Endothelial cell of umbilical vein (primary cell): ENCODE measurements around the gene SPIRE1. TPM values are rescaled to one million over a fixed set of nuclear protein-coding genes. Genes with fewer than 3 reads are reported as not detected.

Source experiments
- BruUV-seq: library from RNA; stranded (reverse); fragments of 400-500 nt; replicated peaks from 2 replicates; lab custom pipeline; 2021; lab: Mats Ljungman, UMichigan
- CTCF ChIA-PET: fragments of 300-600, 350-600 bp; sonication (Branson Sonifier 250); formaldehyde crosslinking; loops from one replicate; lab custom pipeline; 2021; ENCODE audit warnings: antibody characterized with exemption, inconsistent platforms; lab: Charles Lee
- POLR2A ChIA-PET: fragments of 300-600, 350-600 bp; sonication (Branson Sonifier 250); formaldehyde crosslinking; loops from one replicate; lab custom pipeline; 2021; ENCODE audit warnings: antibody characterized with exemption, inconsistent platforms; lab: Charles Lee
- DNase-seq: peaks from one replicate; pipeline ENCODE4 v3.0.0-alpha.2; 2011; ENCODE audit warnings: low read depth, low spot score
- FAIRE-seq: peaks from 2 replicates; lab custom pipeline; 2011; peaks lifted over from hg19 to GRCh38; lab: Jason Lieb, UNC
- H2AFZ ChIP-seq: 2 replicates; pipeline ENCODE4 v1.6.0; 2012; ENCODE audit warnings: low read depth, low read length, control low read depth, inconsistent platforms
- H3K27ac ChIP-seq: 2 replicates; pipeline ENCODE4 v1.5.1; 2011; ENCODE audit warnings: low read depth, mild to moderate bottlenecking, control low read depth, low read length, moderate library complexity; ENCODE audit not compliant: insufficient read depth
- H3K27me3 ChIP-seq, 2 experiments: 2 replicates each; pipeline versions ENCODE4 v1.6.0 to v1.6.1; 2011; ENCODE audit warnings: low read length in 2 of 2, mixed read lengths in 1 of 2; ENCODE audit not compliant: control insufficient read depth in 2 of 2, insufficient read depth in 2 of 2
- H3K36me3 ChIP-seq, 2 experiments: 2 replicates in 1 of 2; 3 replicates in 1 of 2; pipeline ENCODE4 v1.5.1; 2011; ENCODE audit warnings: low read length in 2 of 2, mild to moderate bottlenecking in 1 of 2, moderate library complexity in 1 of 2; ENCODE audit not compliant: control insufficient read depth in 2 of 2, insufficient read depth in 2 of 2; ENCODE audit errors: extremely low read depth in 1 of 2
- H3K4me1 ChIP-seq: 3 replicates; pipeline ENCODE4 v1.5.1; 2011; ENCODE audit warnings: mild to moderate bottlenecking, low read length; ENCODE audit not compliant: control insufficient read depth, insufficient read depth; ENCODE audit errors: extremely low read depth
- H3K4me2 ChIP-seq: 2 replicates; pipeline ENCODE4 v1.6.1; 2011; ENCODE audit warnings: low read length, control low read depth, mixed read lengths; ENCODE audit not compliant: insufficient read depth
- H3K4me3 ChIP-seq, 3 experiments: fragments of 200-600 bp in 1 of 3; sonication (generic), shearing (Covaris generic) in 1 of 3; replicated peaks in 1 of 3; 2 replicates each; pipeline ENCODE4 v1.5.1; 2011 to 2016; ENCODE audit warnings: control low read depth in 3 of 3, low read length in 3 of 3, mild to moderate bottlenecking in 2 of 3, inconsistent platforms in 1 of 3, low read depth in 1 of 3, moderate library complexity in 1 of 3; ENCODE audit not compliant: insufficient read depth in 1 of 3
- H3K79me2 ChIP-seq: 2 replicates; pipeline ENCODE4 v1.6.0; 2012; ENCODE audit warnings: low read length, inconsistent platforms; ENCODE audit not compliant: control insufficient read depth, insufficient read depth
- H3K9ac ChIP-seq: replicated peaks from 2 replicates; pipeline ENCODE3; 2011; ENCODE audit warnings: low read length, control low read depth; ENCODE audit not compliant: insufficient read depth; ENCODE audit errors: extremely low read depth
- H3K9me1 ChIP-seq: replicated peaks from 3 replicates; pipeline ENCODE4 v1.6.0; 2011; ENCODE audit warnings: mild to moderate bottlenecking, low read length; ENCODE audit not compliant: control insufficient read depth, insufficient read depth; ENCODE audit errors: extremely low read depth
- H3K9me3 ChIP-seq: replicated peaks from 2 replicates; pipeline ENCODE4 v1.5.1; 2012; ENCODE audit warnings: low read length, inconsistent platforms; ENCODE audit not compliant: control insufficient read depth, insufficient read depth
- H4K20me1 ChIP-seq: replicated peaks from 2 replicates; pipeline ENCODE3; 2011; ENCODE audit warnings: mild to moderate bottlenecking, low read length; ENCODE audit not compliant: control insufficient read depth, insufficient read depth; ENCODE audit errors: extremely low read depth
- EZH2 ChIP-seq: IDR thresholded peaks from 2 replicates; pipeline ENCODE4 v1.6.1; 2012; ENCODE audit warnings: borderline replicate concordance, low read depth, mild to moderate bottlenecking, moderate library complexity, low read length, inconsistent platforms; ENCODE audit not compliant: severe bottlenecking
- FOS ChIP-seq: IDR thresholded peaks from 2 replicates; pipeline ENCODE4 v1.6.1; 2011; ENCODE audit warnings: mild to moderate bottlenecking, low read length, moderate library complexity, borderline replicate concordance; ENCODE audit not compliant: insufficient read depth
- GATA2 ChIP-seq: IDR thresholded peaks from 2 replicates; pipeline ENCODE4 v1.7.0; 2011; ENCODE audit warnings: low read depth, mild to moderate bottlenecking, moderate library complexity, mixed read lengths, low read length; ENCODE audit not compliant: insufficient read length, insufficient read depth
- JUN ChIP-seq: IDR thresholded peaks from 2 replicates; pipeline ENCODE4 v1.6.1; 2011; ENCODE audit warnings: borderline replicate concordance, low read depth; ENCODE audit not compliant: insufficient read length, insufficient read depth
- MAX ChIP-seq: IDR thresholded peaks from 2 replicates; pipeline ENCODE4 v1.6.1; 2011; ENCODE audit not compliant: insufficient read depth, insufficient read length
- MYC ChIP-seq: IDR thresholded peaks from one replicate; pipeline ENCODE4 v1.6.1; 2011; ENCODE audit warnings: mild to moderate bottlenecking, low read depth, low read length
- POLR2A ChIP-seq: IDR thresholded peaks from 2 replicates; pipeline ENCODE4 v1.6.1; 2012; ENCODE audit warnings: low read depth, mild to moderate bottlenecking, control low read depth, low read length
- POLR2AphosphoS5 ChIP-seq: IDR thresholded peaks from 2 replicates; pipeline ENCODE4 v1.6.1; 2012; ENCODE audit warnings: low read depth, mild to moderate bottlenecking, control low read depth, low read length, moderate library complexity; ENCODE audit not compliant: insufficient read depth
- dilution Hi-C: fragments of 300-500 bp; cut with MboI; formaldehyde crosslinking; loops from one replicate; pipeline ENCODE4 v1.15.0; 2019; ENCODE audit warnings: low sequenced_read_pairs; ENCODE audit not compliant: extremely low pct_ligation_motif_present
- intact Hi-C: fragments of 100-400 bp; cut with micrococcal nuclease; formaldehyde crosslinking; loops from one replicate; pipeline ENCODE4 v1.10.0; 2022
- polyA plus RNA-seq, 4 experiments: library from polyadenylated mRNA; depleted of rRNA in 3 of 4; stranded (reverse) in 3 of 4; unstranded in 1 of 4; fragments of >200 nt; gene quantifications; 2 replicates each; pipeline versions ENCODE4 v1.2.1 to v1.2.3, GENCODE V29; 2011 to 2012; ENCODE audit warnings: missing spikeins in 1 of 4
- total RNA-seq: library from RNA; stranded (reverse); gene quantifications from 2 replicates; pipeline ENCODE4 v1.2.3, GENCODE V29; 2021
- TF ChIP-seq, protein P1 (sequence below), 2 donors: IDR thresholded peaks; 1 replicate in 1 of 2; 2 replicates in 1 of 2; pipeline ENCODE4 v1.5.1; 2011; ENCODE audit warnings: low read length in 2 of 2, mild to moderate bottlenecking in 2 of 2, moderate library complexity in 2 of 2, control low read depth in 1 of 2, inconsistent platforms in 1 of 2, low read depth in 1 of 2; ENCODE audit not compliant: insufficient read depth in 1 of 2; ENCODE audit errors: extremely low read depth in 1 of 2

The SPIRE1 gene
- total and polyA plus RNA-seq, 2 donors (not counting 3 experiments of a cell fraction or from before 2014, with no cell fraction given), result 13.1 to 44.0 TPM

GRCh38 chr18:12403601-12404506 lies 254.1 kb downstream of the SPIRE1 start:
- Histone ChIP-seq H3K9me3 (no peaks in the 10 kb centered on the region), H2AFZ (peak overlapping the region; percentile 69), H3K79me2 (peaks cover 7% of the 10 kb centered on the region), H3K4me3 (no peak overlapping the region), H4K20me1 (no peaks in the 10 kb centered on the region), H3K27me3 (peaks cover 11 to 13% of the 10 kb centered on the region in 2 experiments), H3K27ac (peak overlapping the region; percentile 21), H3K9me1 (no peaks in the 10 kb centered on the region), H3K4me2 (peak overlapping the region; percentile 38), H3K4me1 (peaks cover 16% of the 10 kb centered on the region), H3K36me3 (no peaks in the 10 kb centered on the region), H3K9ac (no peak overlapping the region)
- intact Hi-C loops, result no loop called here
- POLR2A ChIA-PET, result no interaction called here
- CTCF ChIA-PET, result interaction anchor here (0.9 to 1.8 kb wide), 4 partner anchors 10 to 256 kb away, joined by 3 to 14 read pairs (median 5); no protein-coding TSS in a partner anchor
- BruUV-seq, result no TSS peak
- TF ChIP-seq JUN (peak; percentile 91), POLR2AphosphoS5 (no peak), POLR2A (no peak), EZH2 (no peak), GATA2 (no peak), MAX (no peak), FOS (peak; percentile 91), MYC (no peak)
- TF ChIP-seq, protein P1, sequence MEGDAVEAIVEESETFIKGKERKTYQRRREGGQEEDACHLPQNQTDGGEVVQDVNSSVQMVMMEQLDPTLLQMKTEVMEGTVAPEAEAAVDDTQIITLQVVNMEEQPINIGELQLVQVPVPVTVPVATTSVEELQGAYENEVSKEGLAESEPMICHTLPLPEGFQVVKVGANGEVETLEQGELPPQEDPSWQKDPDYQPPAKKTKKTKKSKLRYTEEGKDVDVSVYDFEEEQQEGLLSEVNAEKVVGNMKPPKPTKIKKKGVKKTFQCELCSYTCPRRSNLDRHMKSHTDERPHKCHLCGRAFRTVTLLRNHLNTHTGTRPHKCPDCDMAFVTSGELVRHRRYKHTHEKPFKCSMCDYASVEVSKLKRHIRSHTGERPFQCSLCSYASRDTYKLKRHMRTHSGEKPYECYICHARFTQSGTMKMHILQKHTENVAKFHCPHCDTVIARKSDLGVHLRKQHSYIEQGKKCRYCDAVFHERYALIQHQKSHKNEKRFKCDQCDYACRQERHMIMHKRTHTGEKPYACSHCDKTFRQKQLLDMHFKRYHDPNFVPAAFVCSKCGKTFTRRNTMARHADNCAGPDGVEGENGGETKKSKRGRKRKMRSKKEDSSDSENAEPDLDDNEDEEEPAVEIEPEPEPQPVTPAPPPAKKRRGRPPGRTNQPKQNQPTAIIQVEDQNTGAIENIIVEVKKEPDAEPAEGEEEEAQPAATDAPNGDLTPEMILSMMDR (IDR thresholded peaks at IDR 0.05; ENCODE audit: extremely low read depth in 1 of 2, insufficient read depth in 1 of 2, low read depth in 1 of 2, low read length in 2 of 2), result no peak
- peak; percentile 68 for DNase-seq
- FAIRE-seq, result peak; percentile 93
- dilution Hi-C loops, result no loop called here
